Stimulated activated CD8-positive, alpha-beta memory T cell treated with anti-CD3 and anti-CD28 coated beads, Interleukin-2, amount 100 ng/mL, for 1 hour (primary cell): ENCODE data around the gene TLR3.
"Not testable (repeated sequence)": the region's sequence is repeated elsewhere in the genome, so short reads cannot be mapped to it uniquely, and the experiment has no call there.

Source experiments
- DNase-seq, 2 donors: peaks; one replicate each; pipeline ENCODE4 v3.0.0-alpha.2; 2020; ENCODE audit warnings: low read depth in 2 of 2

Gene TLR3

GRCh38 chr4:186047501-186047900, 21.5 kb upstream of the TLR3 start:
- DNase-seq: not testable (repeated sequence)

- not testable (repeated sequence) for DNase-seq
Observed at GRCh38 chr4:186050135-186050534, 18.8 kb upstream of the TLR3 start.

GRCh38 chr4:186051096-186051495, 17.9 kb upstream of the TLR3 start:
- DNase-seq: no peak

GRCh38 chr4:186058253-186058979, 10.5 kb upstream of the TLR3 start:
- no peak for DNase-seq

- DNase-seq: no peak
Observed at GRCh38 chr4:186058980-186059316, 10.0 kb upstream of the TLR3 start.

- no peak for DNase-seq
Observed at GRCh38 chr4:186061921-186062320, 7.0 kb upstream of the TLR3 start.

GRCh38 chr4:186067757-186068385, 1.1 kb upstream of the TLR3 start:
- peak in 1 of 2 donors; percentile 8 for DNase-seq

GRCh38 chr4:186069729-186070128, 773 bp downstream of the TLR3 start:
- no peak for DNase-seq

- no peak for DNase-seq
Observed at GRCh38 chr4:186072516-186072915, 3.6 kb downstream of the TLR3 start.

- DNase-seq: no peak
Observed at GRCh38 chr4:186074189-186074588, 5.2 kb downstream of the TLR3 start.

GRCh38 chr4:186078981-186079638, 10.2 kb downstream of the TLR3 start:
- DNase-seq: no peak

GRCh38 chr4:186079694-186080093, 10.7 kb downstream of the TLR3 start:
- DNase-seq: no peak

GRCh38 chr4:186081202-186081807, 12.3 kb downstream of the TLR3 start:
- DNase-seq: no peak

GRCh38 chr4:186082221-186082620, 13.3 kb downstream of the TLR3 start:
- no peak for DNase-seq

GRCh38 chr4:186088523-186088922, 19.6 kb downstream of the TLR3 start:
- no peak for DNase-seq

- DNase-seq: no peak
Observed at GRCh38 chr4:186092296-186092695, 23.3 kb downstream of the TLR3 start.

- no peak for DNase-seq
Observed at GRCh38 chr4:186095406-186095805, 26.4 kb downstream of the TLR3 start.

GRCh38 chr4:186096681-186097165, 27.8 kb downstream of the TLR3 start:
- no peak for DNase-seq

- DNase-seq: no peak
Observed at GRCh38 chr4:186097386-186097785, 28.4 kb downstream of the TLR3 start.

GRCh38 chr4:186102931-186103330, 34.0 kb downstream of the TLR3 start:
- DNase-seq: no peak

GRCh38 chr4:186104114-186104889, 35.3 kb downstream of the TLR3 start, which contains the start of gene FAM149A:
TSS of gene FAM149A (plus strand) at chr4:186104704.
- DNase-seq: peak in 1 of 2 donors; percentile 36
